ENCODE results near the gene PNMT. TPM values are rescaled to one million over a fixed set of nuclear protein-coding genes. Genes with fewer than 3 reads are reported as not detected.
"Not testable (repeated sequence)": the region's sequence is repeated elsewhere in the genome, so short reads cannot be mapped to it uniquely, and the experiment has no call there.

The PNMT gene
- polyA plus RNA-seq, 1 of the 3 experiments (the other 2 are of a cell fraction), result 0.07 TPM

DNA sequence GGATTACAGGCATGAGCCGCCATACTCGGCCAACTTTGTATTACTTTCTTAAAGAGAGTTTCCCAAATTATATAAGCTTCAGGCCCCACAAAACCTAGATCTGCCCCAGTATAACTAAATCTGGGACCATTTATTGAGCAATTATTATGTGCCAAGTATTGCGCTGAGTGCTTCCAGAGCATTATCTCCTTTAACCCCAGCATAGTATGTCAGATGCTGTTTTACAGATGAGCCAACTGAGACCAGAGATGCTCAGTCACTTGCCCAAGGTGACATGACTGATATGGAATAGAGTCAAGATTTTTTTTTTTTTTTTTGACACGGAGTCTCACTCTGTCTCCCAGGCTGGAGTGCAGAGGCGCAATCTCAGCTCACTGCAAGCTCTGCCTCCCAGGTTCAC, 29.7 kb downstream of the PNMT start:
- H4K20me1 ChIP-seq (ENCODE audit: insufficient read depth), result no peaks in the 10 kb centered on the region
- H3K27ac ChIP-seq (ENCODE audit: low read depth in 2 of 2, low read length in 1 of 2), result no peak overlapping the region
- H3F3A ChIP-seq (replicated peaks; ENCODE audit: insufficient read depth), result no peaks in the 10 kb centered on the region
- H3K79me2 ChIP-seq (ENCODE audit: insufficient read depth), result no peaks in the 10 kb centered on the region
- WGBS (ENCODE audit: low lambda C conversion rate), result 89% methylated on average over 5 of the region's 5 CpGs
- no peak for DNase-seq
- no peak overlapping the region for H3K4me2 ChIP-seq
- no peak overlapping the region for H3K4me3 ChIP-seq (ENCODE audit: low read depth in 2 of 2, low read length in 1 of 2)
- no peaks in the 10 kb centered on the region for H3K9me3 ChIP-seq
- H3K4me1 ChIP-seq (ENCODE audit: control insufficient read depth in 1 of 2, insufficient read depth in 2 of 2, low read depth in 1 of 2, low read length in 1 of 2), result no peaks in the 10 kb centered on the region
- CTCF ChIA-PET, result interaction anchor here (1.1 kb wide), 1 partner anchor 76 kb away, joined by 4 read pairs; no protein-coding TSS in a partner anchor
- TF ChIP-seq, protein P1, sequence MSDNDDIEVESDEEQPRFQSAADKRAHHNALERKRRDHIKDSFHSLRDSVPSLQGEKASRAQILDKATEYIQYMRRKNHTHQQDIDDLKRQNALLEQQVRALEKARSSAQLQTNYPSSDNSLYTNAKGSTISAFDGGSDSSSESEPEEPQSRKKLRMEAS (IDR thresholded peaks at IDR 0.05; ENCODE audit: low read depth), result no peak
- no peak for TF ChIP-seq RFX5 (IDR thresholded peaks at IDR 0.05; ENCODE audit: low read length)
- TF ChIP-seq, protein P2, sequence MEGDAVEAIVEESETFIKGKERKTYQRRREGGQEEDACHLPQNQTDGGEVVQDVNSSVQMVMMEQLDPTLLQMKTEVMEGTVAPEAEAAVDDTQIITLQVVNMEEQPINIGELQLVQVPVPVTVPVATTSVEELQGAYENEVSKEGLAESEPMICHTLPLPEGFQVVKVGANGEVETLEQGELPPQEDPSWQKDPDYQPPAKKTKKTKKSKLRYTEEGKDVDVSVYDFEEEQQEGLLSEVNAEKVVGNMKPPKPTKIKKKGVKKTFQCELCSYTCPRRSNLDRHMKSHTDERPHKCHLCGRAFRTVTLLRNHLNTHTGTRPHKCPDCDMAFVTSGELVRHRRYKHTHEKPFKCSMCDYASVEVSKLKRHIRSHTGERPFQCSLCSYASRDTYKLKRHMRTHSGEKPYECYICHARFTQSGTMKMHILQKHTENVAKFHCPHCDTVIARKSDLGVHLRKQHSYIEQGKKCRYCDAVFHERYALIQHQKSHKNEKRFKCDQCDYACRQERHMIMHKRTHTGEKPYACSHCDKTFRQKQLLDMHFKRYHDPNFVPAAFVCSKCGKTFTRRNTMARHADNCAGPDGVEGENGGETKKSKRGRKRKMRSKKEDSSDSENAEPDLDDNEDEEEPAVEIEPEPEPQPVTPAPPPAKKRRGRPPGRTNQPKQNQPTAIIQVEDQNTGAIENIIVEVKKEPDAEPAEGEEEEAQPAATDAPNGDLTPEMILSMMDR (IDR thresholded peaks at IDR 0.05), result no peak
- no peak for TF ChIP-seq GATA2 (CRISPR knock-in tag; IDR thresholded peaks at IDR 0.05)
- TF ChIP-seq, protein P3, sequence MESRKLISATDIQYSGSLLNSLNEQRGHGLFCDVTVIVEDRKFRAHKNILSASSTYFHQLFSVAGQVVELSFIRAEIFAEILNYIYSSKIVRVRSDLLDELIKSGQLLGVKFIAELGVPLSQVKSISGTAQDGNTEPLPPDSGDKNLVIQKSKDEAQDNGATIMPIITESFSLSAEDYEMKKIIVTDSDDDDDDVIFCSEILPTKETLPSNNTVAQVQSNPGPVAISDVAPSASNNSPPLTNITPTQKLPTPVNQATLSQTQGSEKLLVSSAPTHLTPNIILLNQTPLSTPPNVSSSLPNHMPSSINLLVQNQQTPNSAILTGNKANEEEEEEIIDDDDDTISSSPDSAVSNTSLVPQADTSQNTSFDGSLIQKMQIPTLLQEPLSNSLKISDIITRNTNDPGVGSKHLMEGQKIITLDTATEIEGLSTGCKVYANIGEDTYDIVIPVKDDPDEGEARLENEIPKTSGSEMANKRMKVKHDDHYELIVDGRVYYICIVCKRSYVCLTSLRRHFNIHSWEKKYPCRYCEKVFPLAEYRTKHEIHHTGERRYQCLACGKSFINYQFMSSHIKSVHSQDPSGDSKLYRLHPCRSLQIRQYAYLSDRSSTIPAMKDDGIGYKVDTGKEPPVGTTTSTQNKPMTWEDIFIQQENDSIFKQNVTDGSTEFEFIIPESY (IDR thresholded peaks at IDR 0.05; ENCODE audit: borderline replicate concordance, low read depth), result no peak
- TF ChIP-seq, protein P4, sequence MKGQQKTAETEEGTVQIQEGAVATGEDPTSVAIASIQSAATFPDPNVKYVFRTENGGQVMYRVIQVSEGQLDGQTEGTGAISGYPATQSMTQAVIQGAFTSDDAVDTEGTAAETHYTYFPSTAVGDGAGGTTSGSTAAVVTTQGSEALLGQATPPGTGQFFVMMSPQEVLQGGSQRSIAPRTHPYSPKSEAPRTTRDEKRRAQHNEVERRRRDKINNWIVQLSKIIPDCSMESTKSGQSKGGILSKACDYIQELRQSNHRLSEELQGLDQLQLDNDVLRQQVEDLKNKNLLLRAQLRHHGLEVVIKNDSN (IDR thresholded peaks at IDR 0.05; ENCODE audit: borderline replicate concordance, low read depth), result no peak
- no peak for TF ChIP-seq ELF1 (IDR thresholded peaks at IDR 0.05)
- no peak for TF ChIP-seq POLR2AphosphoS5 (IDR thresholded peaks at IDR 0.05; ENCODE audit: low read depth, low read length)
- TF ChIP-seq TCF12 (IDR thresholded peaks at IDR 0.05), result no peak
- no peak for TF ChIP-seq RXRA (IDR thresholded peaks at IDR 0.05; ENCODE audit: borderline replicate concordance, low read depth)
- no peak for TF ChIP-seq YY1 (IDR thresholded peaks at IDR 0.05; ENCODE audit: low read depth)
- TF ChIP-seq TEAD4 (IDR thresholded peaks at IDR 0.05; ENCODE audit: borderline replicate concordance, insufficient read depth), result no peak
- no peak for TF ChIP-seq EP300 (IDR thresholded peaks at IDR 0.05; ENCODE audit: borderline replicate concordance in 1 of 2, low read depth in 1 of 2, low read length in 1 of 2)
- TF ChIP-seq EZH2phosphoT487 (IDR thresholded peaks at IDR 0.05; ENCODE audit: borderline replicate concordance, low read depth), result no peak
- TF ChIP-seq TAF1 (IDR thresholded peaks at IDR 0.05; ENCODE audit: borderline replicate concordance, low read depth, low read length), result no peak
- TF ChIP-seq, protein P5, sequence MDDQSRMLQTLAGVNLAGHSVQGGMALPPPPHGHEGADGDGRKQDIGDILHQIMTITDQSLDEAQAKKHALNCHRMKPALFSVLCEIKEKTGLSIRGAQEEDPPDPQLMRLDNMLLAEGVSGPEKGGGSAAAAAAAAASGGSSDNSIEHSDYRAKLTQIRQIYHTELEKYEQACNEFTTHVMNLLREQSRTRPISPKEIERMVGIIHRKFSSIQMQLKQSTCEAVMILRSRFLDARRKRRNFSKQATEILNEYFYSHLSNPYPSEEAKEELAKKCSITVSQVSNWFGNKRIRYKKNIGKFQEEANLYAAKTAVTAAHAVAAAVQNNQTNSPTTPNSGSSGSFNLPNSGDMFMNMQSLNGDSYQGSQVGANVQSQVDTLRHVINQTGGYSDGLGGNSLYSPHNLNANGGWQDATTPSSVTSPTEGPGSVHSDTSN (IDR thresholded peaks at IDR 0.05), result no peak
- TF ChIP-seq SIN3A (IDR thresholded peaks at IDR 0.05; ENCODE audit: borderline replicate concordance, low read depth, low read length), result no peak
- no peak for TF ChIP-seq FOSL2 (IDR thresholded peaks at IDR 0.05; ENCODE audit: borderline replicate concordance, low read depth)
- TF ChIP-seq RAD21 (IDR thresholded peaks at IDR 0.05; ENCODE audit: low read length), result no peak
- no peaks in the 10 kb centered on the region for H3K36me3 ChIP-seq (replicated peaks in 1 of 2; ENCODE audit: control insufficient read depth in 1 of 2, insufficient read depth in 2 of 2, low read length in 1 of 2)
- no peak overlapping the region for H2AFZ ChIP-seq (ENCODE audit: low read depth)
- no peaks in the 10 kb centered on the region for H3K27me3 ChIP-seq (ENCODE audit: insufficient read depth)
- no peaks in the 10 kb centered on the region for H3K9me2 ChIP-seq
- POLR2A ChIA-PET, result interaction anchor here (0.7 kb wide), 1 partner anchor 7 kb away, joined by 4 read pairs; no protein-coding TSS in a partner anchor
- no peak overlapping the region for H3K9ac ChIP-seq

GRCh38 chr17:39699157-39699817, 31.0 kb downstream of the PNMT start:
- H3K9ac ChIP-seq; H3F3A ChIP-seq (replicated peaks; ENCODE audit: insufficient read depth); H3K36me3 ChIP-seq (replicated peaks in 1 of 2; ENCODE audit: control insufficient read depth in 1 of 2, insufficient read depth in 2 of 2, low read length in 1 of 2); H3K4me2 ChIP-seq; POLR2A ChIA-PET; H4K20me1 ChIP-seq (ENCODE audit: insufficient read depth); H3K9me3 ChIP-seq; H3K79me2 ChIP-seq (ENCODE audit: insufficient read depth); H3K4me3 ChIP-seq (ENCODE audit: low read depth in 2 of 2, low read length in 1 of 2); H3K27ac ChIP-seq (ENCODE audit: low read depth in 2 of 2, low read length in 1 of 2); DNase-seq; H3K9me2 ChIP-seq; H2AFZ ChIP-seq (ENCODE audit: low read depth); H3K4me1 ChIP-seq (ENCODE audit: control insufficient read depth in 1 of 2, insufficient read depth in 2 of 2, low read depth in 1 of 2, low read length in 1 of 2); H3K27me3 ChIP-seq (ENCODE audit: insufficient read depth): not testable (repeated sequence)
- 60% methylated on average over 11 of the region's 11 CpGs for WGBS (ENCODE audit: low lambda C conversion rate)
- CTCF ChIA-PET, result interaction anchor here (1.1 to 1.7 kb wide), 2 partner anchors 31 to 65 kb away, joined by 4 to 5 read pairs; partner anchors contain the start of gene MIEN1
